Right kidney (tissue), 1 donor: ENCODE data around the gene SLC6A7.

Experiments used
- DNase-seq: peaks from one replicate; pipeline ENCODE4 v3.0.0-alpha.2; 2016

The SLC6A7 gene

DNA sequence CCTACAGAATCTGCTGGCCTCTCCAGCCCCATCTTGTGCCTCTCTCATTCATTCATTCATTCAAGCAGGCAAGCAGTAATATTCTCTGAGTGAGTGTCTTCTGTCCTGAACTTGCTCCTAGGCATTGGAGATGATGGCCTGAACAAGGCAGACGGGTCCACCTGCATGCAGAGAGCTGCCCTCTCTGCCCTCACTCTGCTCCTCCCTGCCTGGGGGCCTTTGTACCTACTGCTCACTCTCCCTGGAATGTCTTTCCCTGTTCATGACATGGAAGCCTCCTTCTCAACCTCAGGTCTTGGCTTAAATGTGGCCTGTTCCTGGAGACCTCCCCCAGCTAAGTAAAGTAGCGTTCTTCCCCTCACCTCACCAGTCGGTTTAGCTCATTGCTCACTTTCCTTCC, 16.7 kb upstream of the SLC6A7 start:
- DNase-seq, result no peak

DNA sequence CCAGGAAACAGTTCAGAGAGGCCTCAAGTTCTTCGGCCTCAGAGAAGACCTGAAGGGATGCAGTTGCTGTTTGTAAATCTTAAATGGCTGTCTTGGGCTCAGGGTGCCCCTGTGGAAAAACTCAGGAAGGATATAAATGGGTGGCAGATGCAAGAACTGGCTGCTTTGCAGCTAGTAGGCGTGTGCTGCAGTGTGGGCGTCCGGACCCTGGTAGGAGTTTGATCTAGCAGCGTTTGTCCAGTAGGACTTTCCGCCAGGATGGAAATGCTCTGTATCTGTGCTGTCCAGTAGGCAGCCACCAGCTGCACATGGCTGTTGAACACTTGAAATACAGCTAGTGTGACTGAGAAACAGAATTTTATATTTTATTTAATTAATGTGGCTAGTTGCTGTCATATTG, 15.6 kb upstream of the SLC6A7 start:
- DNase-seq, result no peak

DNA sequence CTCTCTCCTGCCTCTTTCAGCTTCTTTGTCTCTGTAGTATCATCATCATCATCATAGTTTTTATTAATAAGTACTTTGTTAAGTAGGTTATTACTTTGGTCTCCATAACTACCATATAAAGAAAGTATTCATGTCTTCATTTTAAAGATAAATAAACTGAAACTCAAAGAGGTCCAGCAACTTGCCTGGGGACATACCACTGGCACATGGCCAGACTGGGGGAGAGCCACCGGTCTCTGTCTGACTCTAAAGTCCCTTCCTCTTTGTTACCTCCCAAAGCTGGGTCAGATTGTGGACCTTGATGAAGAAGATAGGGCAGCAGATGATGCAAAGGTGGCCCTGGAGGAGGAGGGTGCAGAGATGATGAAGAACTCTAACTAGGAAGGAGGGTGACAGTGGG, 14.8 kb upstream of the SLC6A7 start:
- DNase-seq, result no peak

DNA sequence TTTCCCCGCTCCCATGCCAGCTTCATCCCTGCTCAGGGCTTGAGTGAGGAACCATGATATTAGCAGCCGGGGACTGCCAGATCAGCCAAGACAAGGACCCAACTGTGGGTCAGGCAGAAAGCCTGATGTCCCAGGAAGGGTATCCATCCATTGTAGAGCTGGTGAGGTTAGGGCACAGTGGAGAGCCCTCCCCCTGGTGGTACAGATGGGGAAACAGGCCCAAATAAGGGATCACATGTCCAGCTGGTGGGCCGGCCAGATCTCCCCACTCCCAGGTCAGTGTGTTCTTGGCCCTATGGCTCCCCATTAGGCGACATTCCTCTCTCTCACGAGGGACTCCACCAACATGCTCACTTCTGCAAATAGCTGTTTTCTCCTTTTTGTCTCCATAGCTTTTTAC, 14.3 kb upstream of the SLC6A7 start:
- no peak for DNase-seq

DNA sequence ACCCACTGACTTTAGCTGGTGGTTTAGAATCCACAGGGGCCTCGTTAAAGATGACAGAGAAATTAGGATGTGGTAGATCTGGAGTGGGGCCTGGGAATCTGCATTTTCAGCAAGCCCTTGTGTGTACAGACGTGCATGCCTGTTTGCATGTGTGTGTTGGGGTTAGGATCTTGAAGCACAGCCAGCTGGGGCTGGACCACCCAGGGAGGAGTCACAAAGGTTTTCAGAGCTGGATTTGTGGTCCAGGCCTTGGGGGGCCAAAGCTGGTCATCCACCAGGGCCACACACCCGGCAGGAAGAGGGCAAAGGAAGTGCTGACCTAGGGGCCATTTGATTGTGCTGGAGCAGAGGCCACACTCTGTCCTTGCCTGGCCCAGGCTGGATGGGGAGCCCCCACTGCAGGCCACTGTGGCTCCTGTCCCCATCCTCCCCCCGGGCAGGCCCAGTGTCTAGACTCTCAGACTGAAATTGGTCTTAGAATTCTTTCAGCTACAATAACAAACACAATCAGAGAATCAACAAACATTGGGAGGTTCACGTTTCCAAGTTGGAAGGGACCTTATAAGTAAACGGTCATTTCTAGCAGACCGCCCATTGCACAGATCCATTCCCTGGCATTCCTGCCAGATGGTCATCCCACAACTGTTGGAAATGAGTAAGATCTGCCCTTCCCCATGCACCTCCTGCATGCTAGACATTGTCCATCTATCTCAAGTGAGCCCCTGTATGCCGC, 13.0 kb upstream of the SLC6A7 start:
- DNase-seq, result no peak

DNA sequence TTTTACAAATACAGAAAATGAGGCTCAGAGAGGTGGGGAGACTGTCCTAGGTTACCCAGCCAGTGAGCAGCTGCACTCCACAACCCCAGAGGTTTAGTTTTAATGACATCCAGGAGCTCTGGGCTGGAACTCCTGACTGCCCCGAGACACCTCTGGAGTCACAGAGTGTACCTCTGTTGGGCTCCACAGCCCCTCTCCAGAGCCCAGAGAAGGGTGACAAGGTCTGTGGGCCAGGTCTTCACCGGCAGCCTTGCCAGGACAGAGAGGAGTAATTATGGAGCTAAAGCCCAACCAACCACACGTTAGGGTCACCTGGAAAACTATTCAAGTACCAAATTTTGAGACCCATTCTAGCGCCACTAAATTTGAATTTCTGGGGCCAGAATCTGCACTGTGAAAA, 12.1 kb upstream of the SLC6A7 start:
- no peak for DNase-seq

DNA sequence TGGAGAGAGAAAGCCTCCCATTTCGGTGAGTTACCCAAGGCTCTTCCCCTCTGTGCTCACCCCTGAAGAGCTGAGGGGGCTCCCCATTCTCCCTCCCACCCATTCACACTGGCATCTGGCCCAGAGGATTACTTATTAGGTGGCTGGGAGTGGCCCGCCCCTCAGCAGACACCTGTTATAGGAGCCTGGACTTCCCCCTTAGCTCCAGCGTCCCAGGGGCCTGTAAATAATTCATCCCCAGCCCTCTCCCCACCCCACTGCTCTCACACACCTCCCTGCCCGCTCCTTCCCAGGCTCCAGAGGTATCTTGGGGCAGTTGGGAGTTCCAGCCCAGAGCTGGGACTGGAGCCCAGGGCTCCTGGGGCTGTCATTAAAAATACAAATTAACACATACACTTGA, 11.6 kb upstream of the SLC6A7 start:
- no peak for DNase-seq

DNA sequence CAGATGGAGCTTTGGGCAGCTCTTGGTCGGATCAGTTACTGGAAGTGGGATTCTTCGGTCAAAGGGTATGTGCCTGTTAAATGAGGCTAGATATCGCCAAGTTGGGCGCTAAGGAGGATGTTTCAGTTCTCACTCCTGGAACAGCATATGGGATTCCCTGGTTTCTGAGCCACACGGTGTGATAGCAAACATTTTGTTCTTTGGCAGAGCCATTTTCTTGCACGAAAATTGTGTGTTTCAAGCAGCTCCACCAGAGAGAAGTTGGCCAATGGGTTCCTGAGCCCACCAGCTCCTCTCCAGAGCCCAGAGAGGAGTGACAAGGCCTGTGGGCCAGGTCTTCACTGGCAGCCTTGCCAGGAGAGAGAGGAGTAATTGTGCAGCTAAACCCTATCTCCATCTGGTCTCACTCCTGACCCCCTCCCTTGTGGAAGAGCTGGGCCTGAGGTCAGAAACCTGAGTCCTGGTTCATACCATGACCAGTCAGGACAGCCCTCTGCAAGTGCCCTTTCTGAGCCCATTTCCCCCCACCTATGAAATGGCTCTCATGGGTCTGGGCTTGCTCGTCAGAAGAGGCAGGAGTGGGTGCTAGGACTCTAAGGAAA, 10.7 kb upstream of the SLC6A7 start:
- no peak for DNase-seq

DNA sequence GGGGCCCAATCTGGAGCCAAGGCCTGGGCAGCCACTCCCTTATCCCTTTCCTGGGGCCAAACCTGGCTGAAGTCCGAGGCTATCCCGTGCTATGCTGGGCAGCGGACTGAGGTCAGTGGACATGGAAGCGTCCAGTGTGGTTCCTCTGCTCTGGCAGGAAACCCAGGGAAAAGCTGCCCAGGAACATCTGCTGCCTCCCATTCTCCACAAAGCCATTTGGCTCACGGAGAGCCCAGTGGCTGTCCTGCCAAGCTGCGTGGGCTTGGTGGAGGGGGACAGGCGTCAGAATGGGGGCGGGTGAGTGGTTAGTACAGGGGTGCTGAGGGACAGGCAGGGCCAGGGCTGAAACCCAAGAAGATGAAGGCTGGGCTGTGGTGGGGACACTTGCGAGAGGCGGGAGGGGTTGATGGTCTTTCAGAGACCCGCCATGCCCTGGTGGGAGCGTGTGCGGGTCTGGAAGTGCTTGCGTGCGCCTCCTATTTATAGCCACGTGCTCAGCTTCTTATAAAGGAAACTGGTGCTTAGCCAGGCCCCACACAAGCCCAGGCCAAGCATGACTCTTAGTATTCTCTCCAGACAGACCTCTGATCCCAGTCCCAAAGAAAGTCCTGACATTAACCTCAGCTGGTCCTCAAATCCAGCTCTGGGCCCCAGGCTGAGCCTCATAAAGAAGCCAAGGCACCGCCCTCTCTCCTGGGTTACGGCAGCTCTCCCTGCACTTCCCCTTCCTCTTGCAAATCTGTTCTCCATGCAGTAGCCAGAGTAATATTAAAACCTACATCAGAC, 9.4 kb upstream of the SLC6A7 start:
- DNase-seq, result no peak

DNA sequence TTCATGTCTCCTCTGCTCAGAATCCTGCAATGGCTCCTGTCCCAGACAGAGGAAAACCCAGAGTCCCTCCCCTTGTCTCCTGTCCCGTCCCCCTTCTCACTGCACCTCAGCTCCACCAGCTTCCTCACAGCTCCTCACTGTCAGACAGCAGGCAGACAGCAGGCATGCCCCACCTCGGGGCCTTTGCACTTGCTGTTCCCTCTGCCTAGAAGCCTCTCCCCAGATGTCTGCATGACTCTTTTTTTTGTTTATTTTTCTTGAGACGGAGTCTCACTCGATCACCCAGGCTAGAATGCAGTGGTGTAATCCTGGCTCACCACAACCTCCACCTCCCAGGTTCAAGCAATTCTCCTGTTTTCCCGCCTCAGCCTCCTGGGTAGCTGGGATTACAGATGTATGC, 8.8 kb upstream of the SLC6A7 start:
- DNase-seq, result no peak

DNA sequence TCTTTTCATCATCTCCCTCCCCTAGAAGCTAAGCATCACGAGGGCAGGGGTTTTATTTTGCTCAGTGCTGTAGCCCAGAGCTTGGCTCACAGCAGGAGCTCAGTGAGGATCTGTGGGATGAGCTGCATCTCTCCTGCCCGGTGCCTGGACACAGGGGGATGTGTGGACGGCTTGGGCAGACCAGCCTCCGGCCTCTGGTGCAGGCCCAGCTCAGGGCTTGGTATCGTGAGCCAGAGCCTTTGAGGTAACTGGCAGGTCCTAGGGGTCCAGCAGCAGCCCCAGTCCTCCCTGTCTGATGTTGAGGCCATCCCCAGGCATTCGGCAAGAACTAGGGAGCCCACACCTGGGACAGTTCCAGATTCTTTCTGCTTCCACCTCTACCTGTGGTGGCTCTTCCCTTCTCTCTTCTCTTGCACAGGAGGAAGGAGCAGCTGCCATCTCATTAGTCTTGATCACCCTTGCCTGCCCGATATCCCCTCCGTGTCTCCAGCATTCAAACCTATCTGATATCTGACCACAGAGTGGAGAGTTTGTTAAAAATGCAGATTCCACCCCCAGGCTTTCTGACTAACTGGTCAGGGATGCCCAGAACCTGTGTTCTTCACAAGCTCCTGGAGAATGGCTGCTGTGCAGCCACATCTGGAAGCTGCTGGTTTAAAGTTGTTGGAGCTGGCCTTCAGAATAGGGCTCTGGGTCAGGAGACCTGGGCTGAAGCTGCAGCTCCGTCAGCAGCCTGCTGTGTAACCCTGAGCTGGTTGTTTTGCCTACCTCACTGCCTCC, 7.9 kb upstream of the SLC6A7 start:
- DNase-seq, result no peak

DNA sequence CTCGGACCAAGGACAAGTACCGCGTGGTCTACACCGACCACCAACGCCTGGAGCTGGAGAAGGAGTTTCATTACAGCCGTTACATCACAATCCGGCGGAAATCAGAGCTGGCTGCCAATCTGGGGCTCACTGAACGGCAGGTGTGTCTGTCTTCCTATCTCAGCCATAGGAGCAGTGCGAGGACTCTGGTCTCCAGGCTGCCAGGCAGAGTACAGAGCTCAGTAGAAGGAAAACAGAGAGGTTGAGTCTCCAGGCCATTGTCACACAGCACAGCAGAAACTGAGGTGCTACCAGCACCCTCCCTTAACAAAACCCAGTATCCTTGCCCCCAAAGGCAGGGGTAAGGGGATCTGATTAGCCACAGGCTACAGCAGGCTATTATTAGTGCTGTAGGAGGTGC, 7.1 kb upstream of the SLC6A7 start:
- DNase-seq, result no peak

DNA sequence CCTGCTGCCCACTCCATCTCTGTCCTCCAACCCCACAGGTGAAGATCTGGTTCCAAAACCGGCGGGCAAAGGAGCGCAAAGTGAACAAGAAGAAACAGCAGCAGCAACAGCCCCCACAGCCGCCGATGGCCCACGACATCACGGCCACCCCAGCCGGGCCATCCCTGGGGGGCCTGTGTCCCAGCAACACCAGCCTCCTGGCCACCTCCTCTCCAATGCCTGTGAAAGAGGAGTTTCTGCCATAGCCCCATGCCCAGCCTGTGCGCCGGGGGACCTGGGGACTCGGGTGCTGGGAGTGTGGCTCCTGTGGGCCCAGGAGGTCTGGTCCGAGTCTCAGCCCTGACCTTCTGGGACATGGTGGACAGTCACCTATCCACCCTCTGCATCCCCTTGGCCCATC, 6.4 kb upstream of the SLC6A7 start:
- no peak for DNase-seq

DNA sequence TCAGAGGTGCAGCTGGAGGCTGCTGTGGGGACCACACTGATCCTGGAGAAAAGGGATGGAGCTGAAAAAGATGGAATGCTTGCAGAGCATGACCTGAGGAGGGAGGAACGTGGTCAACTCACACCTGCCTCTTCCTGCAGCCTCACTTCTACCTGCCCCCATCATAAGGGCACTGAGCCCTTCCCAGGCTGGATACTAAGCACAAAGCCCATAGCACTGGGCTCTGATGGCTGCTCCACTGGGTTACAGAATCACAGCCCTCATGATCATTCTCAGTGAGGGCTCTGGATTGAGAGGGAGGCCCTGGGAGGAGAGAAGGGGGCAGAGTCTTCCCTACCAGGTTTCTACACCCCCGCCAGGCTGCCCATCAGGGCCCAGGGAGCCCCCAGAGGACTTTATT, 5.9 kb upstream of the SLC6A7 start:
- no peak for DNase-seq

DNA sequence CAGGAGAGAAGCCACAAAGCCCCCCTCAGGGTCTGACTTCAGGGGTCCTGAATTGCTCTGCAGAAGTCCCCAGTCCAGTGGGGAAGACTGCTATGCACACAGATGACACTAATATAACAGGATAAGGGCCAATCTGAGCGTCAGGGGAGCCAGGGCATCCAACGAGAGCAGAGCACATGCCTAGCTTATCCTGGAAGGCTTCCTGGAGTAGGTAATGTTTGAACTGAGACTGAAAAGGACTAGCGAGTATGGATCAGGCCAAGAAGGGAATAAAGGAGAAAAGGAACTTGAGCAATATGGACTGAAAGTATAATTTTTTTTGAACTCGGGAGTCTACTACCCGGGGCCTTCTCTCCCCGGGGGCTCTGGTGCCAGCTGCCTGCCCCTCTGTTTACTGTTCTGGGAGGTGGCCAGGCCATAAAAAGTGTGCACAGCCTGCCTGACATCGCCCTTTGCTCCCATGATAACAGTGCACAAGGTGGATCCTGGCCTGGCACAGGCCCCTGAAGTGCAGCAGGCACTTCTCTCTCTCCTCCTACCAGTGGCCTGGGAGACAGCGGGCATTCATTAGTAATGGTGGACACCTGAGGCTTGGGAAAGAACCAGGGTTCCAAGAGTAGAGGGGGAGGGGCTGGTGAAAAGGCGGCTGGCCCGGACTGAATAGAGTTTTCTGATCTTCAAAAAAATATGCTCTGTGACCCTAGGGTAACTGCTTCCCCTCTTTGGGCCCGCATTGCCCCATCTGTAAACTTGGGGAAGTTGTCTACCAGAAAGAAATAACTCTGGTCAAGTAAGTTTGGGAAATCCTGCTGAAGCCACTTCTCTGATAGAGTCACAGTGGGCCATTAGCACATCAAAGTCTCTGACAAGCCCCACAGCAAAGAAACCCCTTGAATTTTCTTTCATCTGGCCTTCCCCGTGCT, 4.6 kb upstream of the SLC6A7 start:
- DNase-seq, result no peak

DNA sequence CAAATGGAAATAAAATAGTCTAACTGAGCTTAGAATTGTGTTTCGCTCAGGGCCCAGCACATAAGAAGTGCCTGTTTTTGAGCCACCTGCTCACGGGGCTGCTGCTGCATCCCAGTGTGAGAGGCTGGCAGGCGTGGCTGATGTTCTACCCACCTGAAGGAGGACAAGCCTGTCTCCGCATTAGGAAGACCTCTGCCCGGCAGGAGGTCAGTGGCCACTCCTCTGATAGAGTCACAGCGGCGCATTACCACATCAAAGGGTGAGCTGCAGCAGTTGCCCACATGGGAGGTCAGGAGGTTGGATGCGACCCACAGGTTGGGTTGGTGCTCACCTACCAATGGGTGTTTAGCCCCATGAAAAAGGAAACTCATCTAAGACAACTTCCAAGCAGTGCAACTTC, 3.7 kb upstream of the SLC6A7 start:
- no peak for DNase-seq

DNA sequence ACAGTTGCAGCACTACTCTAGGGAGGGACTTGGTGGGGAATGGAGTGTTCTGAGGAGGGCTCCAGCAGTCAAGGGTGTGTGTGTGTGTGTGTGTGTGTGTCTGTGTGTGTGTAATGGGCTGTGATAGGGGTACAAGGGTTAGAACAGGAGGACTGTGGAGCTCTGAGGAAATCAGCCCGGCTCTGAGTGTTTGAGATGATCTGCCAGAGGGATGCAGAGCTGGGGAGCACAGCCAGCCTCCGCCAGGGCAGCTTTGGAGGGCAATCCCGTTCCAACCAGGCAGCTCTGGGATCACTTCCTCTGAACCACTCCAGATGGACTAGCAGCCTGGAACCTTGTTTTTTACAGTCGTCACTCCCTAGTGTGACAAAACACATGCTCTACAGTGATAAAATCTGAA, 3.0 kb upstream of the SLC6A7 start:
- no peak for DNase-seq

DNA sequence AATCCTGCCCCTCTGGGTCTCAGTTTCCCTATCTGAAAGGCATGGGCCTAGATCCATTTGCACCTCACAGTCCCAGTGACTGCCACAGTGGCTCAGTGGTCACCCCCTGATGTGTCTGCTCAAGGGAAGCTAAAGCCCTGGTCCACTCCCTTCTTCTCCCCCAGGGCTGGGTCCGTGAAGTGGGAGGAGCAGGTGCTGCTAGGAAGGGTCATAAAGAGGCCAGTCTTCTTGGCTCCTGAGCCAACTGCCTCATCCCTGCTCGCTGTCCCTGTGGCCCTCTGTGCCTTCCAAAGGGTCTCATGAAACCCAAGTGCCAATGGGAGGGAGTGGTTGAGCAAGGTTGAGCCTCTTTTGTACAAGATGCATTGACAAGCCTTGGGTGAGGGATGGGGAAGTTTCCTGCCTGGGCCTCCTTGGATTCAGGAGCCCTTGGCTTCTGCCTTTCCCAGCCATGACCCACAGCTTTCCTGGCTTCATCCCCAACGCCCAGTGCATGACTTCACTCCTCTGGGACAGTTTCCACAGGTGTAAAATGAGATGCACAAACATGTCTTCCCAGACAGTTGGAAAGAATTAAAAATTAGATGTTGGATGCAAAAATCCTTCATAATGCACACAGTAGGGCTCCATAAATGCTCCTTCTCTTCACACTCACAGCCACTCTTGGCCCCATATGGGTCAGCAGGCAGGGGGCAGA, 1.6 kb upstream of the SLC6A7 start:
- no peak for DNase-seq

DNA sequence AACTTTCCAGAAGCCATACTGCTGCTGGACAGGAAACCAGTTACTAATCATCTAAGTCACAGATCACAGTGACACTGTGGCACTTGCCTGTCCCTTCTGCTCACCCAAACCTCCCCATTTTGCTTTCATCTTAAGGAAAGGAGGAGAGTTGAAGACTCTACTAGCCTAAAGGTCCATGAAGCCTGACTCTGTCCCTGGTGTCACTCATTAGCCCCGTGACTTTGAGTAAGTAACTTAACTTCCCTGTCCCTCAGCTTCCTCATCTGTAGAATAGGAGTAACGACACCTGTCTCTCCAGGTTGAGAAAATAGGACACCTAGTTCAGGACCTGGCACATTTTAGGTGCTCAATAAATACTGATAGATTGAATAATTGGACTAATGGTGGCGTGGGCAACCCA, 536 bp upstream of the SLC6A7 start:
- DNase-seq, result no peak

DNA sequence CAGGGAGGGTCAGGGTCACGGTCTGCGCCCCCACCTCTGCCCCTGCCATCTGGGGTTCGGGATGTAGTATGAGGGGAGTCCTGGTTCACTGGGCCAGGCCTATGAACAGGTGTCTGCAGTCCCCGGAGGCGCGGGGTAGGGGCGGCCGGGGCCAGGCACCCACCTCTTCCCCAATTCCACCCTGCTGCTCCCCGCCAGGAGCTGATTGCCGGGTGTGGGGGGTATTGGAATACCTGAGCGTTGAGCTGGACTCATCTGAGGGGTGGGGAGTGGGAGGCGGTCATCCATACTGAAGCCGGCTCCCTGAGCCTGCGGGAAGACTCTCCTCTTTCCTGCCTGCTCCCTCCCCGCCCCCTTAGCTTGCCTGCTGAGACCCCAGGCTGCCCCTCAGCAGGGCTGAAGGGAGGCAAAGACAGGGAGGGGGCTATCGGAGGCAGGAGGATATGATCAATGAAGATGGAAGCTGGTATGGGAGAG, 679 bp downstream of the SLC6A7 start:
- DNase-seq, result no peak

DNA sequence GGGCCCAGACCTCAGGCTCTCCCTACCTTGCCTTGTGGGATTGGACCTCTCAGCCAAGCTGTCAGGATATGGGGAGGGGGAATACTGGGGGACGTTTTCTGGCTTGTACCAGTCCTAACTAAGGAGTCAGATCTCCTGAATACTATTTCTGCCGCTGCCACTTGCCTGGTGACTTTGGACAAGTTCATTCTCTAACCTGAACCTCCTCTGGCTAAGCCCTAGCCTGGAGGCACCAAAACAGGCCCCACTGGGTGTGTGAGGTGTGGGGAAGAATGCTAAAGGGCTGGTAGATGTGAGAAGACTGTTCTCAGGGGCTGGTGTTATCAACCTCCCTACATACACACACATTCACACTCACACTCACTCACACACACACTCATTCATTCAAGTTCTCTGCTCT, 1.1 kb downstream of the SLC6A7 start:
- no peak for DNase-seq
